HCT116 (cell line): ENCODE measurements around the gene TPMT.

ENCODE experiments used
- CEBPB ChIP-seq: IDR thresholded peaks from 2 replicates; pipeline ENCODE4 v1.6.1; 2012; ENCODE audit warnings: low read depth
- EZH2 ChIP-seq: fragments of 200-600 bp; sonication (generic); IDR thresholded peaks from 2 replicates; pipeline ENCODE4 v1.6.1; 2017; ENCODE audit warnings: antibody characterized with exemption, mixed run types
- EZH2phosphoT487 ChIP-seq: fragments of 200-600 bp; IDR thresholded peaks from 2 replicates; pipeline ENCODE4 v1.6.1; 2018; ENCODE audit warnings: antibody characterized with exemption, borderline replicate concordance
- FOSL1 ChIP-seq: IDR thresholded peaks from 2 replicates; pipeline ENCODE4 v1.6.1; 2012; ENCODE audit warnings: low read depth
- POLR2A ChIP-seq: IDR thresholded peaks from 2 replicates; pipeline ENCODE4 v1.7.0; 2011; ENCODE audit warnings: borderline replicate concordance; ENCODE audit not compliant: insufficient read depth, insufficient read length; ENCODE audit errors: extremely low read depth
- POLR2AphosphoS5 ChIP-seq: IDR thresholded peaks from 2 replicates; pipeline ENCODE4 v1.6.1; 2011; ENCODE audit warnings: mild to moderate bottlenecking, low read depth, low read length, moderate library complexity
- RAD21 ChIP-seq: IDR thresholded peaks from 2 replicates; pipeline ENCODE4 v1.6.1; 2012; ENCODE audit warnings: low read depth, mild to moderate bottlenecking
- SP1 ChIP-seq: IDR thresholded peaks from 2 replicates; pipeline ENCODE4 v1.6.1; 2012; ENCODE audit warnings: low read depth
- SRF ChIP-seq: IDR thresholded peaks from 2 replicates; pipeline ENCODE4 v1.6.1; 2012; ENCODE audit warnings: low read depth
- YY1 ChIP-seq: IDR thresholded peaks from 2 replicates; pipeline ENCODE4 v1.6.1; 2011; ENCODE audit warnings: low read length, low read depth, moderate library complexity, mild to moderate bottlenecking; ENCODE audit not compliant: insufficient replicate concordance; ENCODE audit errors: extremely low read depth
- TF ChIP-seq, protein P1 (sequence below), 3 experiments: fragments of 200-600 bp in 1 of 3; sonication (generic) in 1 of 3; IDR thresholded peaks in 2 of 3; conservative IDR thresholded peaks in 1 of 3; 2 replicates each; pipeline ENCODE4 v1.5.1; 2012 to 2017; ENCODE audit warnings: low read depth in 2 of 3, low read length in 2 of 3, antibody characterized with exemption in 1 of 3, borderline replicate concordance in 1 of 3, control low read depth in 1 of 3, mild to moderate bottlenecking in 1 of 3, mixed read lengths in 1 of 3, mixed run types in 1 of 3, moderate library complexity in 1 of 3; ENCODE audit not compliant: insufficient read depth in 1 of 3
- TF ChIP-seq, protein P2 (sequence below): IDR thresholded peaks from 2 replicates; pipeline ENCODE4 v1.6.1; 2012; ENCODE audit warnings: low read depth
- TF ChIP-seq, protein P3 (sequence below): IDR thresholded peaks from 2 replicates; pipeline ENCODE4 v1.6.1; 2011; ENCODE audit warnings: mild to moderate bottlenecking, low read length, moderate library complexity; ENCODE audit not compliant: insufficient replicate concordance; ENCODE audit errors: extremely low read depth

DNA sequence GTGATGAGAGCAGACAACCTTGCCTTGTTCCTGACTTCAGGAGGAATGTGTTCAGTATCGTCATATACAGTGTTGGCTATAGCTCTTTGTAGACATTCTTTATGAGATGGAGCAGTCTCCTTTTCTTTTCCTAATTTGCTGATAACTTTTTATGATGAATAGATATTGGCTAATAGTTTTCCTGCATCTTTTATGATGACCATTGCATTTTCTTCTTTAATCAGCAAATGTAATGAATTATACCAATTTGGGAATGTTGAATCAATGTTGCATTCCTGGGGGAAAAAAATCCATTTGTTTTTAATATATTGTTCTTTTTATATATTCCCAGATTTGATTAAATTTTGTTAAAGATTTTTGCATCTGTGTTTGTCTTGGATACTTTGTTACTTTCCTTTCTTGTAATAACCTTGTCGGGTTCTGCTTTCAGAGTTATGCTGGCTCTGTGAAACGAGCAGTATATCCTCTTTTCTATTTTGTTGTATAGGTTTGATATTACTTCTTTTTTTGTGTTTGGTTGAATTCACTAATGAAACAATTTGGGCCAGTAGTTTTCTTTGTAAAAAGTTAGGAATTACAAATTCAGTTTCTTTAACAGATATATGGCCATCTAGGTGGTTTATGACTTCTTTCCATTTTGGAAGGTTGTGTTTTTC is 24.2 kb upstream of the TPMT start:
- TF ChIP-seq, protein P1, sequence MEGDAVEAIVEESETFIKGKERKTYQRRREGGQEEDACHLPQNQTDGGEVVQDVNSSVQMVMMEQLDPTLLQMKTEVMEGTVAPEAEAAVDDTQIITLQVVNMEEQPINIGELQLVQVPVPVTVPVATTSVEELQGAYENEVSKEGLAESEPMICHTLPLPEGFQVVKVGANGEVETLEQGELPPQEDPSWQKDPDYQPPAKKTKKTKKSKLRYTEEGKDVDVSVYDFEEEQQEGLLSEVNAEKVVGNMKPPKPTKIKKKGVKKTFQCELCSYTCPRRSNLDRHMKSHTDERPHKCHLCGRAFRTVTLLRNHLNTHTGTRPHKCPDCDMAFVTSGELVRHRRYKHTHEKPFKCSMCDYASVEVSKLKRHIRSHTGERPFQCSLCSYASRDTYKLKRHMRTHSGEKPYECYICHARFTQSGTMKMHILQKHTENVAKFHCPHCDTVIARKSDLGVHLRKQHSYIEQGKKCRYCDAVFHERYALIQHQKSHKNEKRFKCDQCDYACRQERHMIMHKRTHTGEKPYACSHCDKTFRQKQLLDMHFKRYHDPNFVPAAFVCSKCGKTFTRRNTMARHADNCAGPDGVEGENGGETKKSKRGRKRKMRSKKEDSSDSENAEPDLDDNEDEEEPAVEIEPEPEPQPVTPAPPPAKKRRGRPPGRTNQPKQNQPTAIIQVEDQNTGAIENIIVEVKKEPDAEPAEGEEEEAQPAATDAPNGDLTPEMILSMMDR (IDR thresholded peaks at IDR 0.05 in 2 of 3, conservative IDR thresholded peaks at IDR 0.05 in 1 of 3; ENCODE audit: borderline replicate concordance in 1 of 3, insufficient read depth in 1 of 3, low read depth in 2 of 3, low read length in 2 of 3): no peak
- TF ChIP-seq EZH2phosphoT487 (no peak), POLR2AphosphoS5 (no peak), SP1 (no peak), SRF (no peak), POLR2A (no peak), YY1 (no peak), CEBPB (no peak), EZH2 (no peak), FOSL1 (no peak), RAD21 (no peak)
- TF ChIP-seq, protein P2, sequence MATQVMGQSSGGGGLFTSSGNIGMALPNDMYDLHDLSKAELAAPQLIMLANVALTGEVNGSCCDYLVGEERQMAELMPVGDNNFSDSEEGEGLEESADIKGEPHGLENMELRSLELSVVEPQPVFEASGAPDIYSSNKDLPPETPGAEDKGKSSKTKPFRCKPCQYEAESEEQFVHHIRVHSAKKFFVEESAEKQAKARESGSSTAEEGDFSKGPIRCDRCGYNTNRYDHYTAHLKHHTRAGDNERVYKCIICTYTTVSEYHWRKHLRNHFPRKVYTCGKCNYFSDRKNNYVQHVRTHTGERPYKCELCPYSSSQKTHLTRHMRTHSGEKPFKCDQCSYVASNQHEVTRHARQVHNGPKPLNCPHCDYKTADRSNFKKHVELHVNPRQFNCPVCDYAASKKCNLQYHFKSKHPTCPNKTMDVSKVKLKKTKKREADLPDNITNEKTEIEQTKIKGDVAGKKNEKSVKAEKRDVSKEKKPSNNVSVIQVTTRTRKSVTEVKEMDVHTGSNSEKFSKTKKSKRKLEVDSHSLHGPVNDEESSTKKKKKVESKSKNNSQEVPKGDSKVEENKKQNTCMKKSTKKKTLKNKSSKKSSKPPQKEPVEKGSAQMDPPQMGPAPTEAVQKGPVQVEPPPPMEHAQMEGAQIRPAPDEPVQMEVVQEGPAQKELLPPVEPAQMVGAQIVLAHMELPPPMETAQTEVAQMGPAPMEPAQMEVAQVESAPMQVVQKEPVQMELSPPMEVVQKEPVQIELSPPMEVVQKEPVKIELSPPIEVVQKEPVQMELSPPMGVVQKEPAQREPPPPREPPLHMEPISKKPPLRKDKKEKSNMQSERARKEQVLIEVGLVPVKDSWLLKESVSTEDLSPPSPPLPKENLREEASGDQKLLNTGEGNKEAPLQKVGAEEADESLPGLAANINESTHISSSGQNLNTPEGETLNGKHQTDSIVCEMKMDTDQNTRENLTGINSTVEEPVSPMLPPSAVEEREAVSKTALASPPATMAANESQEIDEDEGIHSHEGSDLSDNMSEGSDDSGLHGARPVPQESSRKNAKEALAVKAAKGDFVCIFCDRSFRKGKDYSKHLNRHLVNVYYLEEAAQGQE: no peak
- TF ChIP-seq, protein P3, sequence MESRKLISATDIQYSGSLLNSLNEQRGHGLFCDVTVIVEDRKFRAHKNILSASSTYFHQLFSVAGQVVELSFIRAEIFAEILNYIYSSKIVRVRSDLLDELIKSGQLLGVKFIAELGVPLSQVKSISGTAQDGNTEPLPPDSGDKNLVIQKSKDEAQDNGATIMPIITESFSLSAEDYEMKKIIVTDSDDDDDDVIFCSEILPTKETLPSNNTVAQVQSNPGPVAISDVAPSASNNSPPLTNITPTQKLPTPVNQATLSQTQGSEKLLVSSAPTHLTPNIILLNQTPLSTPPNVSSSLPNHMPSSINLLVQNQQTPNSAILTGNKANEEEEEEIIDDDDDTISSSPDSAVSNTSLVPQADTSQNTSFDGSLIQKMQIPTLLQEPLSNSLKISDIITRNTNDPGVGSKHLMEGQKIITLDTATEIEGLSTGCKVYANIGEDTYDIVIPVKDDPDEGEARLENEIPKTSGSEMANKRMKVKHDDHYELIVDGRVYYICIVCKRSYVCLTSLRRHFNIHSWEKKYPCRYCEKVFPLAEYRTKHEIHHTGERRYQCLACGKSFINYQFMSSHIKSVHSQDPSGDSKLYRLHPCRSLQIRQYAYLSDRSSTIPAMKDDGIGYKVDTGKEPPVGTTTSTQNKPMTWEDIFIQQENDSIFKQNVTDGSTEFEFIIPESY: no peak
